HEK293 (cell line): ENCODE data around the gene GLIS1.
A peak's percentile ranks its signal among the peaks of the same experiment; 100 is the strongest.

Experiments used
- CTCF ChIA-PET: fragments of 350-600 bp; formaldehyde crosslinking; extraction: SDS; loops from one replicate; lab custom pipeline; 2021; ENCODE audit warnings: antibody characterized with exemption; lab: Yijun Ruan, JAX
- POLR2A ChIA-PET: fragments of 300-600 bp; formaldehyde crosslinking; extraction: SDS; loops from one replicate; lab custom pipeline; 2020; ENCODE audit warnings: antibody characterized with exemption, inconsistent platforms; lab: Yijun Ruan, JAX
- H3K27ac ChIP-seq: fragments of 200-500 bp; sonication (Bioruptor generic); 2 replicates; pipeline ENCODE4 v1.5.1; 2014; ENCODE audit warnings: low read depth, low read length, control low read depth, inconsistent platforms; ENCODE audit errors: extremely low read depth
- H3K36me3 ChIP-seq, 2 experiments: fragments of 200-500 bp in 1 of 2; sonication (Bioruptor generic) in 1 of 2; 1 replicate in 1 of 2; 2 replicates in 1 of 2; pipeline ENCODE4 v1.5.1; 2014 to 2017; ENCODE audit warnings: inconsistent platforms in 2 of 2, low read length in 2 of 2; ENCODE audit not compliant: control insufficient read depth in 2 of 2, insufficient read depth in 1 of 2
- H3K4me1 ChIP-seq: fragments of 200-500 bp; sonication (Bioruptor generic); 2 replicates; pipeline ENCODE4 v1.5.1; 2014; ENCODE audit warnings: mild to moderate bottlenecking, low read length, inconsistent platforms; ENCODE audit not compliant: control insufficient read depth, insufficient read depth
- H3K4me3 ChIP-seq: 2 replicates; pipeline ENCODE4 v1.5.1; 2011; ENCODE audit warnings: low read depth, mild to moderate bottlenecking, control low read depth, low read length, moderate library complexity
- H3K9me3 ChIP-seq: fragments of 200-500 bp; sonication (Bioruptor generic); 2 replicates; pipeline ENCODE4 v1.5.1; 2014; ENCODE audit warnings: low read depth, low read length, inconsistent platforms; ENCODE audit not compliant: control insufficient read depth, insufficient read depth
- BCL11B ChIP-seq: fragments of 450-650 bp; formaldehyde crosslinking; IDR thresholded peaks from 2 replicates; pipeline ENCODE4 v1.5.1; 2016; ENCODE audit warnings: low read depth, missing biosample characterization, missing genetic modification characterization
- HOXD13 ChIP-seq: sonication (generic); formaldehyde crosslinking; IDR thresholded peaks from 2 replicates; pipeline ENCODE4 v1.8.0; 2022; ENCODE audit warnings: missing genetic modification reagents, borderline replicate concordance
- IKZF3 ChIP-seq: fragments of 450-650 bp; IDR thresholded peaks from 2 replicates; pipeline ENCODE4 v1.5.0; 2018; ENCODE audit warnings: missing biosample characterization, mild to moderate bottlenecking, missing genetic modification characterization, moderate library complexity
- KLF8 ChIP-seq: fragments of 450-650 bp; formaldehyde crosslinking; IDR thresholded peaks from 2 replicates; pipeline ENCODE4 v1.5.1; 2016; ENCODE audit warnings: missing biosample characterization, missing genetic modification characterization
- PRDM1 ChIP-seq: fragments of 450-650 bp; formaldehyde crosslinking; IDR thresholded peaks from 2 replicates; pipeline ENCODE4; 2016; ENCODE audit warnings: missing biosample characterization, missing genetic modification characterization
- SP3 ChIP-seq: fragments of 450-650 bp; formaldehyde crosslinking; IDR thresholded peaks from 2 replicates; pipeline ENCODE4 v1.5.1; 2016; ENCODE audit warnings: missing biosample characterization, missing genetic modification characterization
- SP7 ChIP-seq: fragments of 450-650 bp; formaldehyde crosslinking; IDR thresholded peaks from 2 replicates; pipeline ENCODE4 v1.5.1; 2016; ENCODE audit warnings: missing biosample characterization, missing genetic modification characterization
- TRIM28 ChIP-seq: IDR thresholded peaks from 2 replicates; pipeline ENCODE4 v1.6.1; 2011; ENCODE audit warnings: low read length, control low read depth, borderline replicate concordance
- ZBTB21 ChIP-seq: fragments of 450-650 bp; formaldehyde crosslinking; IDR thresholded peaks from 2 replicates; pipeline ENCODE4 v1.5.1; 2017; ENCODE audit warnings: missing biosample characterization, missing genetic modification characterization
- ZEB2 ChIP-seq: fragments of 450-650 bp; formaldehyde crosslinking; IDR thresholded peaks from 2 replicates; pipeline ENCODE4 v1.5.1; 2016; ENCODE audit warnings: missing biosample characterization, missing genetic modification characterization
- ZNF239 ChIP-seq: fragments of 450-650 bp; formaldehyde crosslinking; IDR thresholded peaks from 2 replicates; pipeline ENCODE4 v1.5.1; 2016; ENCODE audit warnings: missing biosample characterization, missing genetic modification characterization
- ZNF792 ChIP-seq: fragments of 450-650 bp; formaldehyde crosslinking; IDR thresholded peaks from 2 replicates; pipeline ENCODE4 v1.5.1; 2016; ENCODE audit warnings: missing biosample characterization, missing genetic modification characterization
- ZNF843 ChIP-seq: fragments of 450-650 bp; formaldehyde crosslinking; IDR thresholded peaks from 2 replicates; pipeline ENCODE4 v1.5.1; 2016; ENCODE audit warnings: missing biosample characterization, missing genetic modification characterization
- TF ChIP-seq, protein P1 (sequence below): fragments of 450-650 bp; formaldehyde crosslinking; IDR thresholded peaks from 2 replicates; pipeline ENCODE4 v1.5.1; 2016; ENCODE audit warnings: missing biosample characterization, missing genetic modification characterization, borderline replicate concordance
- TF ChIP-seq, protein P2 (sequence below): fragments of 450-650 bp; formaldehyde crosslinking; IDR thresholded peaks from 2 replicates; pipeline ENCODE4 v1.5.1; 2016; ENCODE audit warnings: missing biosample characterization, missing genetic modification characterization
- TF ChIP-seq, protein P3 (sequence below): fragments of 450-650 bp; formaldehyde crosslinking; IDR thresholded peaks from 2 replicates; pipeline ENCODE4 v1.5.1; 2017; ENCODE audit warnings: missing biosample characterization, mild to moderate bottlenecking, missing genetic modification characterization, moderate library complexity
- TF ChIP-seq, protein P4 (sequence below): fragments of 450-650 bp; formaldehyde crosslinking; IDR thresholded peaks from 2 replicates; pipeline ENCODE4 v1.5.0; 2017; ENCODE audit warnings: missing biosample characterization, missing genetic modification characterization, borderline replicate concordance

Gene GLIS1

DNA sequence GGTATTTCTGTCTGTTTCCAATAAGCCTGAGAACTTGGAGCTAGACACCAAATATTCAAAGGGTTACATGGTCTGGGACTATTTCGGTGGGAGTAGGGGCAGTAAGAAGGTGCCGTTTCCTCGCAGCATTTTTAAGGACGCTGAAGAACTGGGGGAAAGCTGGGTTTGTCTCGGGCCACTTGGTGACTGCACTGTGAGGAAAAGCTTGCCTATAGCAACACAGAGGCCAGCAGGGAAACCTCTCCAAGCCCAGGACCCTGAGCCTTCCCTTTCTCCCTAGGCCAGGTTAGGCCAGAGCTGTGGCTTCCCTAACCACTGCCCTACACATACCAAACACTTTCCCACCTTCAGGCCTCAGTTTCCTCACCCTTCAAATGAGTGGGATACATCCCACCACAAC, 3.3 kb downstream of the GLIS1 start:
- CTCF ChIA-PET, result interaction anchor here (0.7 to 1.3 kb wide), 6 partner anchors 20 to 318 kb away, joined by 3 to 5 read pairs (median 3); no protein-coding TSS in a partner anchor
- TF ChIP-seq, protein P1, sequence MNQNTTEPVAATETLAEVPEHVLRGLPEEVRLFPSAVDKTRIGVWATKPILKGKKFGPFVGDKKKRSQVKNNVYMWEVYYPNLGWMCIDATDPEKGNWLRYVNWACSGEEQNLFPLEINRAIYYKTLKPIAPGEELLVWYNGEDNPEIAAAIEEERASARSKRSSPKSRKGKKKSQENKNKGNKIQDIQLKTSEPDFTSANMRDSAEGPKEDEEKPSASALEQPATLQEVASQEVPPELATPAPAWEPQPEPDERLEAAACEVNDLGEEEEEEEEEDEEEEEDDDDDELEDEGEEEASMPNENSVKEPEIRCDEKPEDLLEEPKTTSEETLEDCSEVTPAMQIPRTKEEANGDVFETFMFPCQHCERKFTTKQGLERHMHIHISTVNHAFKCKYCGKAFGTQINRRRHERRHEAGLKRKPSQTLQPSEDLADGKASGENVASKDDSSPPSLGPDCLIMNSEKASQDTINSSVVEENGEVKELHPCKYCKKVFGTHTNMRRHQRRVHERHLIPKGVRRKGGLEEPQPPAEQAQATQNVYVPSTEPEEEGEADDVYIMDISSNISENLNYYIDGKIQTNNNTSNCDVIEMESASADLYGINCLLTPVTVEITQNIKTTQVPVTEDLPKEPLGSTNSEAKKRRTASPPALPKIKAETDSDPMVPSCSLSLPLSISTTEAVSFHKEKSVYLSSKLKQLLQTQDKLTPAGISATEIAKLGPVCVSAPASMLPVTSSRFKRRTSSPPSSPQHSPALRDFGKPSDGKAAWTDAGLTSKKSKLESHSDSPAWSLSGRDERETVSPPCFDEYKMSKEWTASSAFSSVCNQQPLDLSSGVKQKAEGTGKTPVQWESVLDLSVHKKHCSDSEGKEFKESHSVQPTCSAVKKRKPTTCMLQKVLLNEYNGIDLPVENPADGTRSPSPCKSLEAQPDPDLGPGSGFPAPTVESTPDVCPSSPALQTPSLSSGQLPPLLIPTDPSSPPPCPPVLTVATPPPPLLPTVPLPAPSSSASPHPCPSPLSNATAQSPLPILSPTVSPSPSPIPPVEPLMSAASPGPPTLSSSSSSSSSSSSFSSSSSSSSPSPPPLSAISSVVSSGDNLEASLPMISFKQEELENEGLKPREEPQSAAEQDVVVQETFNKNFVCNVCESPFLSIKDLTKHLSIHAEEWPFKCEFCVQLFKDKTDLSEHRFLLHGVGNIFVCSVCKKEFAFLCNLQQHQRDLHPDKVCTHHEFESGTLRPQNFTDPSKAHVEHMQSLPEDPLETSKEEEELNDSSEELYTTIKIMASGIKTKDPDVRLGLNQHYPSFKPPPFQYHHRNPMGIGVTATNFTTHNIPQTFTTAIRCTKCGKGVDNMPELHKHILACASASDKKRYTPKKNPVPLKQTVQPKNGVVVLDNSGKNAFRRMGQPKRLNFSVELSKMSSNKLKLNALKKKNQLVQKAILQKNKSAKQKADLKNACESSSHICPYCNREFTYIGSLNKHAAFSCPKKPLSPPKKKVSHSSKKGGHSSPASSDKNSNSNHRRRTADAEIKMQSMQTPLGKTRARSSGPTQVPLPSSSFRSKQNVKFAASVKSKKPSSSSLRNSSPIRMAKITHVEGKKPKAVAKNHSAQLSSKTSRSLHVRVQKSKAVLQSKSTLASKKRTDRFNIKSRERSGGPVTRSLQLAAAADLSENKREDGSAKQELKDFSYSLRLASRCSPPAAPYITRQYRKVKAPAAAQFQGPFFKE (tag by site-specific recombination), result no peak
- no peak for TF ChIP-seq ZBTB21
- TF ChIP-seq, protein P2, sequence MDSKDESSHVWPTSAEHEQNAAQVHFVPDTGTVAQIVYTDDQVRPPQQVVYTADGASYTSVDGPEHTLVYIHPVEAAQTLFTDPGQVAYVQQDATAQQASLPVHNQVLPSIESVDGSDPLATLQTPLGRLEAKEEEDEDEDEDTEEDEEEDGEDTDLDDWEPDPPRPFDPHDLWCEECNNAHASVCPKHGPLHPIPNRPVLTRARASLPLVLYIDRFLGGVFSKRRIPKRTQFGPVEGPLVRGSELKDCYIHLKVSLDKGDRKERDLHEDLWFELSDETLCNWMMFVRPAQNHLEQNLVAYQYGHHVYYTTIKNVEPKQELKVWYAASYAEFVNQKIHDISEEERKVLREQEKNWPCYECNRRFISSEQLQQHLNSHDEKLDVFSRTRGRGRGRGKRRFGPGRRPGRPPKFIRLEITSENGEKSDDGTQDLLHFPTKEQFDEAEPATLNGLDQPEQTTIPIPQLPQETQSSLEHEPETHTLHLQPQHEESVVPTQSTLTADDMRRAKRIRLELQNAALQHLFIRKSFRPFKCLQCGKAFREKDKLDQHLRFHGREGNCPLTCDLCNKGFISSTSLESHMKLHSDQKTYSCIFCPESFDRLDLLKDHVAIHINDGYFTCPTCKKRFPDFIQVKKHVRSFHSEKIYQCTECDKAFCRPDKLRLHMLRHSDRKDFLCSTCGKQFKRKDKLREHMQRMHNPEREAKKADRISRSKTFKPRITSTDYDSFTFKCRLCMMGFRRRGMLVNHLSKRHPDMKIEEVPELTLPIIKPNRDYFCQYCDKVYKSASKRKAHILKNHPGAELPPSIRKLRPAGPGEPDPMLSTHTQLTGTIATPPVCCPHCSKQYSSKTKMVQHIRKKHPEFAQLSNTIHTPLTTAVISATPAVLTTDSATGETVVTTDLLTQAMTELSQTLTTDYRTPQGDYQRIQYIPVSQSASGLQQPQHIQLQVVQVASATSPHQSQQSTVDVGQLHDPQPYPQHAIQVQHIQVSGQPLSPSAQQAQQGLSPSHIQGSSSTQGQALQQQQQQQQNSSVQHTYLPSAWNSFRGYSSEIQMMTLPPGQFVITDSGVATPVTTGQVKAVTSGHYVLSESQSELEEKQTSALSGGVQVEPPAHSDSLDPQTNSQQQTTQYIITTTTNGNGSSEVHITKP (tag by site-specific recombination), result no peak
- no peak for TF ChIP-seq SP7 (tag by site-specific recombination)
- TF ChIP-seq ZNF843 (tag by site-specific recombination), result no peak
- TF ChIP-seq, protein P3, sequence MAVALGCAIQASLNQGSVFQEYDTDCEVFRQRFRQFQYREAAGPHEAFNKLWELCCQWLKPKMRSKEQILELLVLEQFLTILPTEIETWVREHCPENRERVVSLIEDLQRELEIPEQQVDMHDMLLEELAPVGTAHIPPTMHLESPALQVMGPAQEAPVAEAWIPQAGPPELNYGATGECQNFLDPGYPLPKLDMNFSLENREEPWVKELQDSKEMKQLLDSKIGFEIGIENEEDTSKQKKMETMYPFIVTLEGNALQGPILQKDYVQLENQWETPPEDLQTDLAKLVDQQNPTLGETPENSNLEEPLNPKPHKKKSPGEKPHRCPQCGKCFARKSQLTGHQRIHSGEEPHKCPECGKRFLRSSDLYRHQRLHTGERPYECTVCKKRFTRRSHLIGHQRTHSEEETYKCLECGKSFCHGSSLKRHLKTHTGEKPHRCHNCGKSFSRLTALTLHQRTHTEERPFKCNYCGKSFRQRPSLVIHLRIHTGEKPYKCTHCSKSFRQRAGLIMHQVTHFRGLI (tag by site-specific recombination), result no peak
- TF ChIP-seq IKZF3, result no peak
- no peak for TF ChIP-seq TRIM28
- no peak for TF ChIP-seq HOXD13 (CRISPR knock-in tag)
- TF ChIP-seq SP3 (tag by site-specific recombination), result no peak
- no peak for TF ChIP-seq PRDM1
- TF ChIP-seq ZEB2 (tag by site-specific recombination), result no peak
- Histone ChIP-seq H3K4me3 (no peak overlapping the region), H3K4me1 (peaks cover 23% of the 10 kb centered on the region), H3K9me3 (no peaks in the 10 kb centered on the region), H3K36me3 (no peaks in the 10 kb centered on the region), H3K27ac (no peak overlapping the region)
- POLR2A ChIA-PET, result no interaction called here

DNA sequence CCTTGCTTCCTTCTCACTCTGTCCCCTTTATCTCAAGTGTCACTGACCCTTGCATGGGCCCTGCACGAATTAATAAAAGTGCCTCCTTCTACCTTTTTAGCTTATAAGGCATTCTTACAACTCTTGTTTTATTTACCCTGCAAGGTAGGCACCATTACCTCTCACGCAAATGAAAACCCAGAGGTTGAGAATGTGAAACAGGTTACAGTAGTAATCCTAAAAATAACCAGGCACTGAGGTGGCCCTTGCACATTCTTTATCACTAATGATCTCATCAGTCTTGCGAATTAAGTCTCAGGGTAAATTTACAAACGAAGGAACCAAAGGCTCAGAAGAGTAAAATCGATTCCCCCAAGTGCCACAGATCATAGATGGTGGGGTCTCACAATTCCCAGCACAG, 3.7 kb downstream of the GLIS1 start:
- no peak overlapping the region for H3K4me3 ChIP-seq
- ChIA-PET POLR2A (no interaction called here), CTCF (interaction anchor here (0.7 to 1.3 kb wide), 6 partner anchors 19 to 318 kb away, joined by 3 to 5 read pairs (median 3); no protein-coding TSS in a partner anchor)
- no peaks in the 10 kb centered on the region for H3K9me3 ChIP-seq
- H3K27ac ChIP-seq, result no peak overlapping the region
- H3K4me1 ChIP-seq, result peaks cover 23% of the 10 kb centered on the region
- no peaks in the 10 kb centered on the region for H3K36me3 ChIP-seq
- TF ChIP-seq, protein P4, sequence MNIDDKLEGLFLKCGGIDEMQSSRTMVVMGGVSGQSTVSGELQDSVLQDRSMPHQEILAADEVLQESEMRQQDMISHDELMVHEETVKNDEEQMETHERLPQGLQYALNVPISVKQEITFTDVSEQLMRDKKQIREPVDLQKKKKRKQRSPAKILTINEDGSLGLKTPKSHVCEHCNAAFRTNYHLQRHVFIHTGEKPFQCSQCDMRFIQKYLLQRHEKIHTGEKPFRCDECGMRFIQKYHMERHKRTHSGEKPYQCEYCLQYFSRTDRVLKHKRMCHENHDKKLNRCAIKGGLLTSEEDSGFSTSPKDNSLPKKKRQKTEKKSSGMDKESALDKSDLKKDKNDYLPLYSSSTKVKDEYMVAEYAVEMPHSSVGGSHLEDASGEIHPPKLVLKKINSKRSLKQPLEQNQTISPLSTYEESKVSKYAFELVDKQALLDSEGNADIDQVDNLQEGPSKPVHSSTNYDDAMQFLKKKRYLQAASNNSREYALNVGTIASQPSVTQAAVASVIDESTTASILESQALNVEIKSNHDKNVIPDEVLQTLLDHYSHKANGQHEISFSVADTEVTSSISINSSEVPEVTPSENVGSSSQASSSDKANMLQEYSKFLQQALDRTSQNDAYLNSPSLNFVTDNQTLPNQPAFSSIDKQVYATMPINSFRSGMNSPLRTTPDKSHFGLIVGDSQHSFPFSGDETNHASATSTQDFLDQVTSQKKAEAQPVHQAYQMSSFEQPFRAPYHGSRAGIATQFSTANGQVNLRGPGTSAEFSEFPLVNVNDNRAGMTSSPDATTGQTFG (tag by site-specific recombination), result no peak
- TF ChIP-seq ZNF239 (no peak), KLF8 (tag by site-specific recombination) (no peak), ZNF792 (tag by site-specific recombination) (no peak), BCL11B (tag by site-specific recombination) (no peak)
- TF ChIP-seq, protein P2 (tag by site-specific recombination), result peak; percentile 46; the same call in 1 of the 2 replicates
